Activated T-helper 1 cell treated with anti-CD3 and anti-CD28 coated beads, Interleukin-2, amount 50 U/mL, for 16 hours (primary cell): ENCODE data around the gene ATP2B3.

Experiments used
- DNase-seq, 2 donors: peaks; one replicate each; pipeline ENCODE4 v3.0.0-alpha.2; 2020; ENCODE audit warnings: low read depth in 1 of 2, low spot score in 1 of 2

Gene ATP2B3

DNA sequence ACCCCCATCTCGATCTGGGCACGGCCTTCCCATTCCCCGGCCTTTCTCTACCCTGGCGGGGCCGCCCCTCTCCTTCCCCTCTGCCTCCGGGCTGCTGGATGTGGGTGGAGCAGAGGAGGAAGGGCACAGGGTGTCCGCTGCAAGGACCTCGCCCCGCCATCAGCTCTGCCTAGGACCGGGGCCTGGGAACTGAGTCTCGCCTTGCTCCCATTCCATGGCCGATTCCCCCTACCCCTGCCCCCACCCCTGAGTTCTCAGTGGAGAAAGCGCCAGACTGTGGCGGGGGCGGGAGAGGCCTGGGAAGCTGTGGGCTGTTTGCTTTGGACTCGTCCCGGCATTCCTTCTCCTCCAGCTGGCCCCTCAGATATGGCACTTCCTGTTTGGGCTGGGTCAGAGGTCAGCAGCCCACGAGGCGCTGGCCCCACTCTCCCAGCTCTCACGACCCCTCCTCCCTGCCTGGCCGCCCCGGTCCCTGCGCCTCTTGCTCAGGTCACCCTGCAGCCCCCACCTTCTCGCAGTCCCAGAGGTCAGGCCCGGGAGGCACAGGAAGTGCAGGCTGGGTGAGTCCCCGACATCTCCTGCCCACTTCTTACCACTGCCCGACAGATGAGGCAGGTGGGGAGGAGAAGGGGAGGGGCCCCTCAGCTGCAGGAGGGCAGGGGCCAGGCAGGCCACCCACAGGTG is 29.1 kb upstream of the ATP2B3 start:
- DNase-seq = no peak

DNA sequence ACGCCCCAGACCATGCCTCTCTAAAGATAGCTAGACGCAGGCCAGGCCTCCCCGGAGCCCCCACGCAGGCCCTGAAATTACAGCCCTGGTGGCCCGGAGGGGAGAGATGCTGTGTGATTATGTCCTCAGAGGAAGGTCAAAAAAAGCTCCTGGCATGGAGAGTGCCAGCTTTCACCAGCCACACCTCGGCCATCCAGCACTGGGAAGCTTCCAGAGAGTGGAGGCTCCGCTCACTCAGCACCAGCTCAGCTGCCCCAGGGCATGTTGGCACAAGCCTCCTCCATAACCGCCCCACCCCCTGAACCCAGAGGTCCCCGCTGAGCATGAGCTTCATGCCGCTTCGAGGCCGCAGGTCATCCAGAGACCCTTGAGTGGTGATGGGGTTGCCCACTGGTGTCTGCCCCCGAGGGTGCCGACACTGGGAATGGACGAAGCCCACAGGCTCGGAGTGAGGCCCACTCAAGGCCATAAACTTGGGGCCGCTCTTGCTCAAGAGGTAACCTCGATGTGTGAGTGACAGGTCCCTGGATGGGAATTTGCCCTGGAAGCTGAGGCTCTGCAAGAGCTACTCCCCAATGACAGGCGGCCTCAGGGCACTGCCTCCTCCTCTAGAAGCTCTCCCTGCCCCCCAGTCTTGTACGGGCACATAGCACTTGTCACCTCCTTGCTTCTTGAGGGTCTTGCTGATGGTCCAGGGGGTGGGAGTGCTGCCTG is 27.1 kb upstream of the ATP2B3 start:
- DNase-seq = no peak

DNA sequence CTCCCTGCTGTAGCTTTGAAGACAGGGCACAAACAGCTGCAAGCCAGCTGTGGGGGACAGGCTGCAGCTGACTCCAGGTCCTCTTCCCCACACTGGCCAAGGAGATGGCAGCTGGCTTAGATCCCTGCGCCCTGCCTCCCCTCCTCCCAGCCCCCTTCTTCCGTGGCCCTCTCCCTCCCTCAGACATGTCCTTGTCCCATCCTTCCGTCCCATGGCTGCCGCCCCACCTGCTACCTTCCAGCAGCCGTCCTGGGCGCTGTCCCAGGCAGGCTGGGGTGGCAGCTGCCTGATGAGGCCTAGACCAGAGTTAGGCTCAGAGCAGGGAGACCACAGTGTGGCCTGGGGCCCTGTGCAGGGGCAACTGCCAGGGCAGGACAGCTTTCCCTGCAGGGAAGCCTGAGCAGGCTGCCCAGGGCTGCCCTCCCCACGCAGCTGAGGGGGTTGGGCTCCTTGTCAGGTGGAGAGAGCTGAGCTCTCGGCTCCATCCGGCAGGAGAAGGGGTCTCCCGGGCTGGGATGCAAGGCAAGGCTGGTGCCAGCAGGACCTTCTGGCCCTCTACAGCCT is 26.0 kb upstream of the ATP2B3 start:
- DNase-seq = no peak

- DNase-seq = no peak
Observed at GRCh38 chrX:153491918-153492317, 25.5 kb upstream of the ATP2B3 start.

GRCh38 chrX:153492543-153492942 is 24.9 kb upstream of the ATP2B3 start:
- no peak for DNase-seq

DNA sequence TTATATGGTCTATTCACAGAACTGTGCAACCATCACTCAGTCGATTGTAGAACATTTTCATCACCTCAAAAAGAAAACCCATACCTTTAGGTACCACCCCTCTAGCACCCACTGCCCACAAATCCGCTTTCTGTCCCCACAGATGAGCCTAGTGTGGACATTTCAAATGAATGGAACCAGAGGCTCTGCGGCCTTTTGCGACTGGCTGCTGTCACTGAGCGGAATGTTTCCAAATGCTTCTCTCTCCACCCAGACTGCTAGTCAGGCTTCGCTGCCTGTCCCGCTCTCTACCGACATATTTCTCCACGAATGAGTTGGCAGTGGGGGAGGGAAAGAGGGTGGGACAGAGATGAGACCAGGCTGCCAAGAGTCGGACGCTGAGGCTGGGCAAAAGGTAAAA is 24.4 kb upstream of the ATP2B3 start:
- no peak for DNase-seq

- DNase-seq = no peak
Observed at GRCh38 chrX:153494061-153494460, 23.4 kb upstream of the ATP2B3 start.

DNA sequence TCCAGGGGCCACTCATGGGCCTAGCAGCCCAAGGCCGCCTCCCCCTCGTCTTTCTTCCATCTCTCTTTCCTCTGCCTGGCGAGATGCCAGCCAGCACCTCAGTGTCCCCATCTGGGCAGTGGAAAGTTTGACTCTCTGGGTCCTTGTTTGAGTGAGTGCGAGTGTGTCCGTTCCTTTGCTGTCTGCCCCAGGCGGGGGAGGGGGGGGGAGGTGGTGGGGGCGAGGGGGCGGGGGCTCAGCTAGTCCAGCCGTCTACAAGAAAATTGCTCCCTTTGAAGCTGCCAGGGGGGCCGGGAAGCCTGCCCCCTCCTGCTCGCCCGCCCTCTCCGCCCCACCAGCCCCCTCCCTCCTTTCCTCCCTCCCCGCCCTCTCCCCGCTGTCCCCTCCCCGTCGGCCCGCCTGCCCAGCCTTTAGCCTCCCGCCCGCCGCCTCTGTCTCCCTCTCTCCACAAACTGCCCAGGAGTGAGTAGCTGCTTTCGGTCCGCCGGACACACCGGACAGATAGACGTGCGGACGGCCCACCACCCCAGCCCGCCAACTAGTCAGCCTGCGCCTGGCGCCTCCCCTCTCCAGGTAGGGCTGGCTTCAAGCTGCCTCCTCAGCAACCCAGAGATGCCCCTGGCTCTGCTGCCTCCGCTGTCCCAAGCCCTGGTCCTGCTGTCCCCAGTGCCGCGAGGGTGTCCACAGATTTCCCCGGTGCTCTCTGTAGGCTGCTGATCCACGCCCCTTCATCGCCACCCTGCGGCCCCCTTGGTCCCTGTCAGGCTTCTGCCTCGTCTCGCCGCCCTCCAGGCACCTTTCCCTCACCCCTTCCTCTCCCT is 22.7 kb upstream of the ATP2B3 start, which contains the start of gene BGN:
BGN (plus strand) TSS at position 440 of the 821 bp plus-strand sequence. CDS start 9,652 bp downstream, outside the sequence.
- no peak for DNase-seq

DNA sequence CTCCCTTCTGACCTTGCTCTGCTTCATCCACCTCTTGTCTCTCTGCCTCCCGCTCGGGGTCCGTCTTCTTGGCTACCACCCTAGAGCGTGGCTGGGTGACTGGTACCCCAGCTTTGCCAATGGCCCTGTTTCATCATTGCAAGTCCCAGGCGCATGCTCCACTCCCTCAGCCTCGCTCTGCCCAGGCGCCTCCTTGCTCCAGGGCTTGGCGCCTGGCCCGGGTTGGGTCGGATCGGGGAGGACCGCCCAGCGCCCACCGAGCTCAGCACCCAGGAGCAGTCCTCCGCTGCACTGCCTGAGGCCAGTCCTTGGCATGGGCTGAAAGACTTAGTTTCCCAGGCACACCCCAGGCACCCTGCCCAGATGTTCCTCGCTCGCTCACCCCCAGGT is 22.1 kb upstream of the ATP2B3 start:
- DNase-seq = no peak

DNA sequence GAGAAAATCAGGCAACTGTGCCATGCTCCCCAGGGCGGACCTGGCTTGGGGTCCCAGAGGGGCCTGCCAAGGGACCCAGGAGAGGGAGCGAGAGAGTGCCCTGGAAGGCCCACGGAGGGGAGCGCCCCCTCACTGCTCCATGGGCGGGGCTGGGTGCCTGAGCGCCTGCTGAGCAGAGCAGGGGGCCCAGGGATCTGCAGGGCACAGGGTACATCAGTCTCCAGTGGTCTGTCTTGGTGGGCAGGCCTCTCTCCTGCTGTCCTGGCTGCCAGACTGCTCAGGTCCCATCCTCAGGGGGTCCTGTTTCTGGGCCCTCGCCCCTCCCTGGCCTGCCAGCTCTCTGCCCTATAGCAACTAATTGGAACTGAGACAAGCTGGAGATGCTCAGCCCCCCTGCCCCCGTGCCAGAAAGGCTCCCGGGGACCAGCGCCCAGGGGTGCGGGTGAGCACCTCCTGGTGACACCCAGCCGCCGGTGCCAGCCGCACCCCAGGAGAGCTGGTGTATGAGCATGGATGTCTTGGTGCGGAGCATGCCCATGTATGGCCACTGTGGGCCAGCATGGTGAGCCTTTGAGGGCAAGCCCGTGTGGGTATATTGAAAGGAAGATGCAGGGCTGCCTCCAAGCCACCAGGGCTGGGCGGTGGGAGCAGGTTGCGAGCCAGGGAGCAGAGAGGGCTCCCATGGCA is 21.4 kb upstream of the ATP2B3 start:
- no peak for DNase-seq

DNA sequence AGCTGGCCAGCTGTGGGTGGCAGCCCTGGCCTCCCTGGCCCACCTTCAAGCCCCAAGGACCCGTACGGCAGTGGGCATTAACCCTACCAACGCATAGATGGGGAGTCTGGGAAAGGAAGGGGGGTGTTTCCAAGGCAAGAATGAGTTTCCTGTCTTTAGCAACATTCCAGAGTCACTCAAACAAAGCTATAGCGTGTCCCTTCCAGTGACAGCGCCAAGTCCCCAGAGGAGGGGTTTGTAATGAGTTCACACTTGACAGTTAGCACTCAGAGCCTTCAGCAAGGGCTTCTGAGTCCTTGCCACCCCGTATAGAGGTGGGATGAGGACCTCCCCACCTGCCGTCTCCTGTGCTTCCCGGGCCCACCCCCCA is 20.9 kb upstream of the ATP2B3 start:
- DNase-seq = no peak

DNA sequence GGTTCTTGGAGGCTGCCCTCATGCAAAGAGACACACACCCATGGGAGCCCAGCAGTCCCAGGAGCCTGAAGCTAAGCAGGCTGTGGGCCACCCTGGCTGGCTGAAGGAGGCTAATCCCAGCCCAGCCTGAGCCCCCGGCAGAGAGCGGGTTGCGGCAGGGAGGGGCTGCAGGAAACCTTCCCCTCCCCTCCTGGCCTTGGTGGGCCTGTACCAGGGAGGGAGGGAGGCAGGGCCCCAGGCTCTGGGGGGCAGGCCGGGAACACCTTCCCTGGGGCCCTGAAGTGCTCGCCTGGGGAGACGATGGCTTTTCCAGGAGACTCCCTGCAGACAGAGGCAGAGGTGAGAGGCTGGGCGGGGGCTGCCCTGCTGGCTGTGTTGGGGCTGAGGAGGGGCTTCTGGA is 19.0 kb upstream of the ATP2B3 start:
- no peak for DNase-seq

GRCh38 chrX:153499341-153499740 is 18.1 kb upstream of the ATP2B3 start:
- DNase-seq = no peak

GRCh38 chrX:153499876-153500275 is 17.6 kb upstream of the ATP2B3 start:
- no peak for DNase-seq

DNA sequence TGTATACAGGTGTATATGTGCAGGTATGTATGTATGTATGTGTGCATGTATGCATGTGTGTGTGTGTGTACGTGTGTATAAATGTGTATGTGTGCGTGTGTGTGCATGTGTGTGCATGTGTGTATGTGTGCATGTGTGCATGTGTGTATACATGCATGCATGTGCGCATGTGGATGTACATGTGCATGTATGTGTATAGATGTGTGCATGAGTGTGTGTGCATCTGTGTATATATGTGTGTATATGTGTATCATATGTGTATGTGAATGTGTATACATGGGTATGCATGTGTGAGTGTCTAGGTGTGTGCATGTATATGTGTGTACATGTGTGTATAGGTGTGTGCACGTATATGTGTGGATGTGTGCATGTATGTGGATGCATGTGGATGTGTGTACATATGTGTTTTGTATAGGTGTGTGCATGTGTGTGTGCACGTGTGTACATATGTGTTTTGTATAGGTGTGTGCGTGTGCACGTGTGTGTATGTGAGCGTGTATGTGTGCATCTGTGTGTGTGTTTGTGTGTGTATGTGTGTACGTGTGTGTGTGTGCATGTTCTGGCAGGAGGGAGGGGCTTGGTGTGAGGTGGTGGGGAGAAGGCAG is 16.7 kb upstream of the ATP2B3 start:
- no peak for DNase-seq

DNA sequence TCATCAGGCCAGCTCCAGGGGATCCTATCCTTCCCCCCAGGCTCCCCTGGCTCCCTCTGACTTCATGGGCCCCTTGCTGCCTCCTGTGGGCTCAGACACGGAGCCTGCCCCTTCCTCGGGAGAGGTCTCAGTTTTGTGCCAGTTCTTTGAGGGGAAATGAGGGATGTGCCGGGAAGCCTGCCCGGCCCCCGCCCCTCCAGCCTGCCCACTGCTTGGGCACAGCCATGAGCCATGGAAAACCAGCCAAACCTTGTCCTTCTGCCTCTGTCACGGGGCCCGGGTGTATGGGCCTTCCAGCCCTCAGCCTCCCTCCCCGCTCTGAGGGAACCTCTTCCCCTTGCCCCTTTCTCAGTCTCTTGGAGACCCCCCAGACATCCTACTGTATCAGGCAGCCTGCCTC is 15.9 kb upstream of the ATP2B3 start:
- DNase-seq = no peak

DNA sequence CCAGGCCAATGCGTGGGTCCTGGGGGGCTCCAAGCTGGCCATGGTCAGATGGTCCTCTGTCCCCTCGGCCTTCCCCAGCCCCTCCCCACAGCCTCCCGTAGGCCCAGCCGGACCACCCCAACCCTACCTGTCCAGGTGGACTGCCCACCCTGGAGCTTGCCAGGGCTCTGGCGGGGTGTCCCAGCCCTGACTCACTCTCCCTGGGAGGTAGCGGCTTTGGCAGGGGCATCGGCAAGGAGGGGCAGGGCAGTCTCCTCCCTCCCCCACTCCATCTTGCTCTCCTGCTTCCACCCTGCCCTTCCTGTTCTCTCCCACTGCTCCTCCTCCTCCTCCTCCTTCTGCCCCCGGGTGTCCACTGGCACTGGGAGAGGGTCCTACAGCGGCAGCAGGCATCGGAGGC is 15.3 kb upstream of the ATP2B3 start:
- DNase-seq = no peak

- DNase-seq = no peak
Observed at GRCh38 chrX:153502796-153503195, 14.6 kb upstream of the ATP2B3 start.

- no peak for DNase-seq
Observed at GRCh38 chrX:153504445-153505016, 12.9 kb upstream of the ATP2B3 start.

DNA sequence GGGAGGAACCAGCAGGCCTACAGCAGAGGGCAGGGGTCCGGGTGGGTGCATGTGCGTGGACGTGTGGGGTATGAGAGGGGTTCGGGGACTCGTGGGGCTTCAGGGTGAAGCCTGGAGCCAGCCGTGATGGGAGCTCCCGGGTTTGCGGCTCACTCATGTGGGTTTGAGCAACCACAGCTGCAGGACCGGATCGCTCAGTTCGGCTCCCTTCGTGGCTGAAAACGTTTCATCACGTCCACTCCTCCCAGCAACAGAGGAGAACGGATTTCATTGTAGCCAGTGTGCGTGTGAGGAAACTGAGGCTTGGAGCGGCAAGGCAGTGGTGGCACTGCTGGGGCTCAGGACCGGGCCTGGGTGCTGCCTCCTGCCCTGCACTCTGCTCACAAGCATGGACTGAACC is 12.1 kb upstream of the ATP2B3 start:
- DNase-seq = no peak
